Vagina (tissue), 2 donors: ENCODE measurements around the gene C19orf67. TPM values are rescaled to one million over a fixed set of nuclear protein-coding genes. Genes with fewer than 3 reads are reported as not detected.

Experiments used
- DNase-seq, 2 donors: peaks; one replicate each; pipeline ENCODE4 v3.0.0-alpha.2; 2017; ENCODE audit errors: extremely low spot score in 2 of 2
- H3K27ac ChIP-seq: fragments of 200-600 bp; sonication (generic); one replicate; pipeline ENCODE4 v1.5.1; 2019
- H3K27me3 ChIP-seq: fragments of 200-600 bp; sonication (generic); one replicate; pipeline ENCODE4 v1.5.1; 2019
- H3K36me3 ChIP-seq, 2 donors: fragments of 200-600 bp; sonication (generic); one replicate each; pipeline ENCODE4 v1.5.1; 2017 to 2019
- H3K4me1 ChIP-seq: fragments of 200-600 bp; sonication (generic); one replicate; pipeline ENCODE4 v1.5.1; 2019
- H3K4me3 ChIP-seq, 2 donors: fragments of 200-600 bp; sonication (generic); 1 replicate in 1 of 2; 2 replicates in 1 of 2; pipeline ENCODE4 v1.5.1; 2016 to 2019
- H3K9me3 ChIP-seq: fragments of 200-600 bp; sonication (generic); one replicate; pipeline ENCODE4 v1.5.1; 2019
- POLR2A ChIP-seq, 2 donors: fragments of 450-650 bp; IDR thresholded peaks; one replicate each; pipeline ENCODE4 v1.6.1; 2017; ENCODE audit warnings: antibody characterized with exemption in 2 of 2, mild to moderate bottlenecking in 2 of 2, moderate library complexity in 2 of 2
- POLR2AphosphoS5 ChIP-seq, 2 donors: sonication (generic); formaldehyde crosslinking; IDR thresholded peaks; one replicate each; pipeline ENCODE4 v1.9.0; 2017; ENCODE audit warnings: antibody characterized with exemption in 2 of 2, mild to moderate bottlenecking in 2 of 2, low read depth in 1 of 2; ENCODE audit not compliant: insufficient read depth in 1 of 2
- intact Hi-C: fragments of 100-400 bp; cut with DNase I; formaldehyde crosslinking; loops from one replicate; pipeline ENCODE4 v1.15.1; 2023
- total RNA-seq: library from RNA; depleted of rRNA; stranded (reverse); fragments of >200 nt; gene quantifications from one replicate; pipeline ENCODE4 v1.2.3, GENCODE V29; 2016
- TF ChIP-seq, protein P1 (sequence below), 3 experiments: fragments of 450-650 bp in 2 of 3; fragments of 200-600 bp in 1 of 3; sonication (generic) in 1 of 3; IDR thresholded peaks; one replicate each; pipeline ENCODE4 v1.5.1; 2017 to 2019; ENCODE audit warnings: antibody characterized with exemption in 3 of 3, mild to moderate bottlenecking in 2 of 3, moderate library complexity in 2 of 3

Gene C19orf67
- total RNA-seq, 1 donor from 2014 or later = not detected

DNA sequence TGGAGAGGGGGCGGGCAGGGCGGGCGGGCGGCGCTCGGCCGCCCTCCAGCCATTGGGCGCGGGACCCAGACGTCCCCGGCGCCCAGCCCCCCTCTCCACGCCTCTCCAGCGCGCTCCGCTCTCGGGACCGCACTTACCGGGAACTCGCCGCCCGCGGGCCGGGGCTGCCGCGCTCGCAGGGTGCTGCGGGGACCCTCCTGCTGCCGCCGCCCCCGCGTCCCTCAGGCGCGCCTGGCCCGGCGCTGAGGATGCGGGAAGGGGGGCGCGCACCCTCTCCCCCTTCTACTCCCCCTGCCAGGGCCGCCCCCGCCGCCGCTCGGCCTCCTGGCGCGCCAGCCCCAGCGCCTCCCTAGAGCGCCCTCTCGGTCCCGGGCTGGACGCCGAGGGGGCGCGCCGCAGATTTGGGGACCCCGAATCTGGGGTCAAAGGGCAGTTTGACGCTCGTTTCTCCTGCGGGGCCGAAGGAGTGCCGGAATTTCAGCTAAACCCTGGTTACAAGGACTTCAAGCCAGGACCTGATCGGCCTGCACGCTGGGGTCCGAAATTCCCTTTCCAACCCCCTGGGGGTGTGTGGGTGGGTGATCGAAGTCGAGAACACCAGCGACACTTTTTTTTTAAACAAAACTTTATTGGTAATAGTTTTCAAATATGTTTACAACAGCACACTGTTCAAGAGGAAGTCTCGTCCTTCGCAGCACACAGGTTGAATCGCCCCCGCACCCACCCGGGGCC lies 5.7 kb upstream of the C19orf67 start:
- Histone ChIP-seq H3K4me1 (peaks cover 14% of the 10 kb centered on the region), H3K4me3 (peak overlapping the region; percentile 63 to 68), H3K36me3 (peaks cover 0 to 9% of the 10 kb centered on the region in 2 donors), H3K27ac (peak overlapping the region; percentile 94), H3K9me3 (peaks cover 3% of the 10 kb centered on the region), H3K27me3 (no peaks in the 10 kb centered on the region)
- intact Hi-C loops = no loop called here
- no peak for DNase-seq
- peak in 1 of 2 donors; percentile 65 for TF ChIP-seq POLR2A (IDR thresholded peaks at IDR 0.05)
- TF ChIP-seq, protein P1, sequence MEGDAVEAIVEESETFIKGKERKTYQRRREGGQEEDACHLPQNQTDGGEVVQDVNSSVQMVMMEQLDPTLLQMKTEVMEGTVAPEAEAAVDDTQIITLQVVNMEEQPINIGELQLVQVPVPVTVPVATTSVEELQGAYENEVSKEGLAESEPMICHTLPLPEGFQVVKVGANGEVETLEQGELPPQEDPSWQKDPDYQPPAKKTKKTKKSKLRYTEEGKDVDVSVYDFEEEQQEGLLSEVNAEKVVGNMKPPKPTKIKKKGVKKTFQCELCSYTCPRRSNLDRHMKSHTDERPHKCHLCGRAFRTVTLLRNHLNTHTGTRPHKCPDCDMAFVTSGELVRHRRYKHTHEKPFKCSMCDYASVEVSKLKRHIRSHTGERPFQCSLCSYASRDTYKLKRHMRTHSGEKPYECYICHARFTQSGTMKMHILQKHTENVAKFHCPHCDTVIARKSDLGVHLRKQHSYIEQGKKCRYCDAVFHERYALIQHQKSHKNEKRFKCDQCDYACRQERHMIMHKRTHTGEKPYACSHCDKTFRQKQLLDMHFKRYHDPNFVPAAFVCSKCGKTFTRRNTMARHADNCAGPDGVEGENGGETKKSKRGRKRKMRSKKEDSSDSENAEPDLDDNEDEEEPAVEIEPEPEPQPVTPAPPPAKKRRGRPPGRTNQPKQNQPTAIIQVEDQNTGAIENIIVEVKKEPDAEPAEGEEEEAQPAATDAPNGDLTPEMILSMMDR (IDR thresholded peaks at IDR 0.05) = peak in 1 of 3 experiments; percentile 33
- peak; percentile 9 to 57 for TF ChIP-seq POLR2AphosphoS5 (IDR thresholded peaks at IDR 0.05; ENCODE audit: insufficient read depth in 1 of 2, low read depth in 1 of 2)

DNA sequence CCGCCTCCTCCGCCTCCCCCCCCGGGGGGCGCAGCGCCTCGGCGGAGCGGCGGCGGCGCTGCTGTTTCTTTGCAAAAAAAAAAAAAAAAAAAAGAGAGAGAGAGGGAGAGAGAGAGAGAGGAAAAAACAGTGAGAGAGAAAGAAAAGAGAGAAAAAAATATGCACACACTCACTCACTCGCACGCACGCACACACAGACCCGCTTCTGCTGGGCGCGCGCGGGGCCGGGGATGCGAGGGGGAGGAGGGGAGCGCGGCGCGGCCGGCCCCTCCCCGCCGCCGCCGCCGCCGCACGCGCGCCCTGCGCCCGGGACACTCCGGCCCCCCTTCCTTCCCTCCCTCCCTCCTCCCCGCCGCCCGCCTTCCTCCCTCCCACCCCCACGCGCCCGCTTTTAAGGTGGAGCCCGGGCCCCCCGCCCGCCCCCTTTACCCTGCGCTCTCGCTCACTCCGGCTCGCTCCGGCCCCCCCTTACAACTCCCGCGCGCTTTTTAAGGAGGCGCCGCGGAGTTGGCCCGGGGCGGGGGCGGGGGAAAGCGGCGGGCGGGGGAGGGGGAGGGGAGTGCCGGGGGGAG lies 5.0 kb upstream of the C19orf67 start, which contains the start of gene SAMD1:
Gene SAMD1, minus strand, starts transcription at position 243 of the 572 bp plus-strand sequence.
- Histone ChIP-seq H3K27me3 (no peaks in the 10 kb centered on the region), H3K27ac (peak within 1 kb of the TSS; percentile 94), H3K9me3 (peaks cover 3% of the 10 kb centered on the region), H3K36me3 (peaks cover 0 to 6% of the 10 kb centered on the region in 2 donors), H3K4me3 (peak within 1 kb of the TSS; percentile 63 to 68), H3K4me1 (peaks cover 14% of the 10 kb centered on the region)
- intact Hi-C loops = no loop called here
- no peak for DNase-seq
- TF ChIP-seq POLR2A (IDR thresholded peaks at IDR 0.05) = no peak
- TF ChIP-seq, protein P1 (IDR thresholded peaks at IDR 0.05) = no peak
- no peak for TF ChIP-seq POLR2AphosphoS5 (IDR thresholded peaks at IDR 0.05; ENCODE audit: insufficient read depth in 1 of 2, low read depth in 1 of 2)

DNA sequence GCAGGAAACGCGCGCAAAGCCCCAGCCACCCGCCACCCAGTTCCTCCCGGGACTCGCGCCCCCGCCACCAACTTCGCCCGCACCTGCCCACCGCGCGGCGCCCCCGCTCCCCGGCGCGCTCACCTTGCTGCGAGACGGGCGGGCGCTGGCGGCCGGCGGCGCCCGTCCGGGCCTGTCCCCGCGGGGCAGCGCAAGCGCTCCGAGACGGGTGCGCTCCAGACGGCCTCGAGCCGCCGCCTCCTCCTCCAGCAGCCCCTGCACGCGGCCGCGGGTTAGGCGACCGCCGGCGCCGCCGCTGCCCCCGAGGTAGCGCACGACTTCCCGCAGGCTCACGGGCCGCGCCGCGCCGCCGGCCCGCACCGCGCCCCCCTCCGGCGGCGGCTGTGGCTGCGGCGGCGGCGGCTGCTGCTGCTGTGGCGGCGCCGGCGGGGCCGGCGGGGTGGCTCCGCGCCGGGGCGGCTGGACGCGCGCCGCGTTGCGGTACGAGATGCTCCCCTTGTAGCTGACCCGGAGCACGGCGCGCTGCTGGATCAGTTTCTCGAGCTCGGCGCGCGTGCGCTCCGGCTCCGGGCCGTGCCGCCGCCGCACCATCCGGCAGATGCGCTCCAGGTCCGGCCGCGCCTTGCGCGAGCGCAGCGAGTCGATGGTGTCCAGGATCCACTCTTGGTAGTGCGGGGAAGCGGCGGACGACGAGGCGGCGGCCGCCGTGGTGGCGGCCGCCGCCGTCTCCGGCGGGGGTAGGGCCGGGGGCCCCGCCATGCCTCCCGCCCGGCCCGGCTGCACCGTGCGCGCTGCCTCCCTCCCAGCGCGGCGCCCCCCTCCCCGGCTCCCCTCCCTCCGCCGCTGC lies 4.3 kb upstream of the C19orf67 start:
- intact Hi-C loops = no loop called here
- Histone ChIP-seq H3K4me3 (peak overlapping the region; percentile 63 to 68), H3K9me3 (peaks cover 3% of the 10 kb centered on the region), H3K27ac (peak overlapping the region; percentile 94), H3K27me3 (no peaks in the 10 kb centered on the region), H3K36me3 (peaks cover 0 to 6% of the 10 kb centered on the region in 2 donors), H3K4me1 (peaks cover 14% of the 10 kb centered on the region)
- no peak for DNase-seq
- TF ChIP-seq, protein P1 (IDR thresholded peaks at IDR 0.05) = no peak
- TF ChIP-seq POLR2AphosphoS5 (IDR thresholded peaks at IDR 0.05; ENCODE audit: insufficient read depth in 1 of 2, low read depth in 1 of 2) (no peak), POLR2A (IDR thresholded peaks at IDR 0.05) (no peak)

GRCh38 chr19:14089412-14089661 lies 3.8 kb upstream of the C19orf67 start:
- TF ChIP-seq, protein P1 (IDR thresholded peaks at IDR 0.05) = no peak
- no peak for TF ChIP-seq POLR2AphosphoS5 (IDR thresholded peaks at IDR 0.05; ENCODE audit: insufficient read depth in 1 of 2, low read depth in 1 of 2)
- no peak for TF ChIP-seq POLR2A (IDR thresholded peaks at IDR 0.05)
- H3K27ac ChIP-seq = peak overlapping the region; percentile 27
- peaks cover 0 to 6% of the 10 kb centered on the region in 2 donors for H3K36me3 ChIP-seq
- peaks cover 3% of the 10 kb centered on the region for H3K9me3 ChIP-seq
- peaks cover 14% of the 10 kb centered on the region for H3K4me1 ChIP-seq
- DNase-seq = no peak
- intact Hi-C loops = no loop called here
- H3K4me3 ChIP-seq = peak overlapping the region; percentile 63 to 68
- H3K27me3 ChIP-seq = no peaks in the 10 kb centered on the region
